ENCODE data around the gene OR2G2.

Gene OR2G2, protein sequence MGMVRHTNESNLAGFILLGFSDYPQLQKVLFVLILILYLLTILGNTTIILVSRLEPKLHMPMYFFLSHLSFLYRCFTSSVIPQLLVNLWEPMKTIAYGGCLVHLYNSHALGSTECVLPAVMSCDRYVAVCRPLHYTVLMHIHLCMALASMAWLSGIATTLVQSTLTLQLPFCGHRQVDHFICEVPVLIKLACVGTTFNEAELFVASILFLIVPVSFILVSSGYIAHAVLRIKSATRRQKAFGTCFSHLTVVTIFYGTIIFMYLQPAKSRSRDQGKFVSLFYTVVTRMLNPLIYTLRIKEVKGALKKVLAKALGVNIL

DNA sequence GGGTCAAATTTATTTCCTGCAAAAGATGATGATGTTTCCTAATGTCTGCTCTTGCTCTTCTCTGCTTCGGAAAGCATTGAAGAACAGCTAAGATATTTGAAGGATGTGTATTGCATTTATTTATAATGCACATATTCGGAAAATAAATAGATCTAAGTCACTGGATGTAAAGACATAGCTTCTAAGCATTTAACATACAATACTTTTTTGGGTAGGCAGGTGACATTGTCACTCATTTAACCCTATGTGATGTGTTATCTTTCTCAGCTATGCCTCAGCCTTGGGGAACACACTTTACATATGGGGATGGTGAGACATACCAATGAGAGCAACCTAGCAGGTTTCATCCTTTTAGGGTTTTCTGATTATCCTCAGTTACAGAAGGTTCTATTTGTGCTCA, at the start of gene OR2G2:
TSS of gene OR2G2 (plus strand) at position 301 of the 400 bp plus-strand sequence. CDS start at position 301, 0 bp downstream.
- Histone ChIP-seq H3K4me1 (ENCODE audit: insufficient read depth, low read length, severe bottlenecking) (no peaks in the 10 kb centered on the region), H3K4me2 (ENCODE audit: low read length) (no peak within 1 kb of the TSS), H3K9me2 (ENCODE audit: low read depth, low read length) (no peaks in the 10 kb centered on the region), H4K20me1 (ENCODE audit: insufficient read depth, low read length) (no peaks in the 10 kb centered on the region), H3K4me3 (ENCODE audit: low read depth, low read length, poor library complexity, severe bottlenecking) (no peak within 1 kb of the TSS), H3F3A (ENCODE audit: insufficient read depth, low read length) (no peaks in the 10 kb centered on the region), H3K36me3 (ENCODE audit: insufficient read depth, low read length) (no peaks in the 10 kb centered on the region), H3K9ac (ENCODE audit: low read length) (no peak within 1 kb of the TSS), H3K27ac (ENCODE audit: low read depth, low read length, poor library complexity, severe bottlenecking) (no peak within 1 kb of the TSS), H3K27me3 (ENCODE audit: insufficient read depth, low read length) (no peaks in the 10 kb centered on the region), H2AFZ (ENCODE audit: low read length) (no peak within 1 kb of the TSS), H3K9me3 (ENCODE audit: low read length) (no peaks in the 10 kb centered on the region), H3K79me2 (ENCODE audit: insufficient read depth, low read length) (no peaks in the 10 kb centered on the region)
- TF ChIP-seq EZH2 (IDR thresholded peaks at IDR 0.05; ENCODE audit: borderline replicate concordance, low read length) (no peak), CTCF (IDR thresholded peaks at IDR 0.05; ENCODE audit: low read length) (no peak)

DNA sequence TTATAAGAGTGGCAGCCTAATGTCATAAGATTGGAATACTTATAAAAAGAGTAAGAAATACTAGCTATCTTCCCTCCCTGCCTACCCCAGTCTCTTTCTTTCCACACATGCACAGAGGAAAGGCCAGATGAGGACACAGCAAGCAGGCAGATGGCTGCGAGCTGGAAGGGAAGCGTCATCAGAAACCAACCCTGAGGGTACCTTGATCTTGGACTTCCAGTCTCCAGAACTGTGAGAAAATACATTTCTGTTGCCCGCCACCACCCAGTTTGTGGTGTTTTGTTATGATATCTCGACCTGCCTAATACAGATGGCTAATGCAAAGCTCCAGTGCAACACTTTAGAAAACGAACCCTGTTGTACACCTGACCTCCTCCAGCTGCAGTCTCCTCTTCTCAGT, 49.6 kb upstream of the OR2G2 start:
- H3K4me3 ChIP-seq (ENCODE audit: low read depth, low read length, poor library complexity, severe bottlenecking), result no peak overlapping the region
- H4K20me1 ChIP-seq (ENCODE audit: insufficient read depth, low read length), result no peaks in the 10 kb centered on the region
- no peaks in the 10 kb centered on the region for H3K36me3 ChIP-seq (ENCODE audit: insufficient read depth, low read length)
- no peaks in the 10 kb centered on the region for H3K27me3 ChIP-seq (ENCODE audit: insufficient read depth, low read length)
- H3F3A ChIP-seq (ENCODE audit: insufficient read depth, low read length), result no peaks in the 10 kb centered on the region
- no peak overlapping the region for H3K27ac ChIP-seq (ENCODE audit: low read depth, low read length, poor library complexity, severe bottlenecking)
- no peaks in the 10 kb centered on the region for H3K9me3 ChIP-seq (ENCODE audit: low read length)
- TF ChIP-seq CTCF (IDR thresholded peaks at IDR 0.05; ENCODE audit: low read length), result no peak
- no peak for TF ChIP-seq EZH2 (IDR thresholded peaks at IDR 0.05; ENCODE audit: borderline replicate concordance, low read length)
- H3K4me1 ChIP-seq (ENCODE audit: insufficient read depth, low read length, severe bottlenecking), result no peaks in the 10 kb centered on the region
- H3K4me2 ChIP-seq (ENCODE audit: low read length), result no peak overlapping the region
- H2AFZ ChIP-seq (ENCODE audit: low read length), result no peak overlapping the region
- H3K79me2 ChIP-seq (ENCODE audit: insufficient read depth, low read length), result no peaks in the 10 kb centered on the region
- no peak overlapping the region for H3K9ac ChIP-seq (ENCODE audit: low read length)
- H3K9me2 ChIP-seq (ENCODE audit: low read depth, low read length), result no peaks in the 10 kb centered on the region

GRCh38 chr1:247539215-247539614, 48.9 kb upstream of the OR2G2 start:
- no peaks in the 10 kb centered on the region for H3F3A ChIP-seq (ENCODE audit: insufficient read depth, low read length)
- H3K79me2 ChIP-seq (ENCODE audit: insufficient read depth, low read length), result no peaks in the 10 kb centered on the region
- TF ChIP-seq EZH2 (IDR thresholded peaks at IDR 0.05; ENCODE audit: borderline replicate concordance, low read length) (no peak), CTCF (IDR thresholded peaks at IDR 0.05; ENCODE audit: low read length) (no peak)
- no peak overlapping the region for H3K4me2 ChIP-seq (ENCODE audit: low read length)
- no peaks in the 10 kb centered on the region for H3K36me3 ChIP-seq (ENCODE audit: insufficient read depth, low read length)
- H4K20me1 ChIP-seq (ENCODE audit: insufficient read depth, low read length), result no peaks in the 10 kb centered on the region
- no peaks in the 10 kb centered on the region for H3K4me1 ChIP-seq (ENCODE audit: insufficient read depth, low read length, severe bottlenecking)
- no peak overlapping the region for H3K4me3 ChIP-seq (ENCODE audit: low read depth, low read length, poor library complexity, severe bottlenecking)
- no peaks in the 10 kb centered on the region for H3K9me2 ChIP-seq (ENCODE audit: low read depth, low read length)
- no peak overlapping the region for H3K27ac ChIP-seq (ENCODE audit: low read depth, low read length, poor library complexity, severe bottlenecking)
- H3K9me3 ChIP-seq (ENCODE audit: low read length), result no peaks in the 10 kb centered on the region
- H2AFZ ChIP-seq (ENCODE audit: low read length), result no peak overlapping the region
- H3K27me3 ChIP-seq (ENCODE audit: insufficient read depth, low read length), result no peaks in the 10 kb centered on the region
- H3K9ac ChIP-seq (ENCODE audit: low read length), result no peak overlapping the region
